ENCODE results near the gene GNB5. TPM values are rescaled to one million over a fixed set of nuclear protein-coding genes. Genes with fewer than 3 reads are reported as not detected.
"Not testable (repeated sequence)": the region's sequence is repeated elsewhere in the genome, so short reads cannot be mapped to it uniquely, and the experiment has no call there.

GNB5 gene
- total RNA-seq, 1 donor from 2014 or later, result 29.4 TPM

- DNase-seq (ENCODE audit: low spot score), result no peak
Observed at GRCh38 chr15:52113708-52114107, 77.5 kb downstream of the GNB5 start.

GRCh38 chr15:52113235-52113634, 78.0 kb downstream of the GNB5 start:
- no peak for DNase-seq (ENCODE audit: low spot score)

- no peak for DNase-seq (ENCODE audit: low spot score)
Observed at GRCh38 chr15:52112203-52112750, 78.9 kb downstream of the GNB5 start.

- no peak for DNase-seq (ENCODE audit: low spot score)
Observed at GRCh38 chr15:52111517-52112202, 79.5 kb downstream of the GNB5 start.

GRCh38 chr15:52109559-52110451, 81.4 kb downstream of the GNB5 start:
- no peak for DNase-seq (ENCODE audit: low spot score)

GRCh38 chr15:52107238-52107637, 84.0 kb downstream of the GNB5 start:
- no peak for DNase-seq (ENCODE audit: low spot score)

GRCh38 chr15:52106641-52107040, 84.6 kb downstream of the GNB5 start:
- no peak for DNase-seq (ENCODE audit: low spot score)

- no peak for DNase-seq (ENCODE audit: low spot score)
Observed at GRCh38 chr15:52105846-52106245, 85.3 kb downstream of the GNB5 start.

GRCh38 chr15:52104532-52105004, 86.6 kb downstream of the GNB5 start:
- no peak for DNase-seq (ENCODE audit: low spot score)

- no peak for DNase-seq (ENCODE audit: low spot score)
Observed at GRCh38 chr15:52103217-52104207, 87.7 kb downstream of the GNB5 start.

GRCh38 chr15:52102463-52102862, 88.7 kb downstream of the GNB5 start:
- no peak for DNase-seq (ENCODE audit: low spot score)

GRCh38 chr15:52101542-52102323, 89.5 kb downstream of the GNB5 start:
- no peak for DNase-seq (ENCODE audit: low spot score)

GRCh38 chr15:52100807-52101442, 90.3 kb downstream of the GNB5 start:
- DNase-seq (ENCODE audit: low spot score), result peak; percentile 75

GRCh38 chr15:52099651-52100272, 91.4 kb downstream of the GNB5 start:
- no peak for DNase-seq (ENCODE audit: low spot score)

GRCh38 chr15:52098323-52098722, 92.9 kb downstream of the GNB5 start:
- no peak for DNase-seq (ENCODE audit: low spot score)

GRCh38 chr15:52097180-52097579, 94.0 kb downstream of the GNB5 start:
- no peak for DNase-seq (ENCODE audit: low spot score)

GRCh38 chr15:52096536-52096935, 94.7 kb downstream of the GNB5 start:
- not testable (repeated sequence) for DNase-seq (ENCODE audit: low spot score)

- no peak for DNase-seq (ENCODE audit: low spot score)
Observed at GRCh38 chr15:52095597-52096262, 95.5 kb downstream of the GNB5 start.
